HCT116 (cell line): Measurements from ENCODE around the gene GFPT1. TPM values are rescaled to one million over a fixed set of nuclear protein-coding genes. Genes with fewer than 3 reads are reported as not detected.

Experiments used
- ATAC-seq: fragments of 200-7000 bp; cut with Tn5 transposase; 2 replicates; pipeline ENCODE4 v1.9.1; 2020; ENCODE audit warnings: mild to moderate bottlenecking, moderate library complexity
- BruUV-seq: library from RNA; stranded (reverse); fragments of 400-500 nt; replicated peaks from 2 replicates; lab custom pipeline; 2021; lab: Mats Ljungman, UMichigan
- CTCF ChIA-PET: fragments of 300-600 bp; sonication (Branson Sonifier 250); formaldehyde crosslinking; loops from one replicate; lab custom pipeline; 2021; ENCODE audit warnings: antibody characterized with exemption; lab: Charles Lee
- POLR2A ChIA-PET: fragments of 300-600, 350-600 bp; sonication (Branson Sonifier 250); formaldehyde crosslinking; loops from one replicate; lab custom pipeline; 2021; ENCODE audit warnings: antibody characterized with exemption; lab: Charles Lee
- RAD21 ChIA-PET, 2 experiments: fragments of 300-600 bp; sonication (Branson Sonifier 250); formaldehyde crosslinking; loops; one replicate each; lab custom pipeline; 2023; ENCODE audit warnings: low total read pairs in 2 of 2; ENCODE audit not compliant: uncharacterized antibody in 2 of 2, unreplicated experiment in 2 of 2, low non-redundant PET in 1 of 2; lab: Charles Lee
- DNase-seq: peaks from one replicate; pipeline ENCODE4 v3.0.0-alpha.2; 2010; ENCODE audit warnings: low read depth, low spot score
- H2AFZ ChIP-seq: fragments of 200-600 bp; shearing (Covaris generic), sonication (generic); 2 replicates; pipeline ENCODE4 v1.6.1; 2017; ENCODE audit warnings: low read depth, mixed run types, mixed read lengths, antibody characterized with exemption, low read length; ENCODE audit not compliant: poor library complexity, severe bottlenecking
- H3K27ac ChIP-seq: 2 replicates; pipeline ENCODE4 v1.5.1; 2012; ENCODE audit warnings: low read depth, low read length
- H3K27me3 ChIP-seq: fragments of 200-600 bp; sonication (generic); 2 replicates; pipeline ENCODE4 v1.6.1; 2016; ENCODE audit warnings: mixed run types, low read length, mixed read lengths; ENCODE audit not compliant: insufficient read depth
- H3K36me3 ChIP-seq, 2 experiments: fragments of 200-500 bp in 1 of 2; fragments of 200-600 bp in 1 of 2; sonication (Bioruptor generic) in 1 of 2; sonication (generic) in 1 of 2; 2 replicates each; pipeline versions ENCODE4 v1.5.1 to v1.6.1; 2014 to 2016; ENCODE audit warnings: low read length in 2 of 2, inconsistent platforms in 1 of 2, mixed read lengths in 1 of 2, mixed run types in 1 of 2; ENCODE audit not compliant: insufficient read depth in 2 of 2, control insufficient read depth in 1 of 2
- H3K4me1 ChIP-seq, 2 experiments: fragments of 200-600 bp in 1 of 2; sonication (generic) in 1 of 2; 2 replicates each; pipeline versions ENCODE4 v1.5.1 to v1.6.1; 2012 to 2017; ENCODE audit warnings: low read length in 2 of 2, inconsistent platforms in 1 of 2, mild to moderate bottlenecking in 1 of 2, mixed read lengths in 1 of 2, mixed run types in 1 of 2, moderate library complexity in 1 of 2; ENCODE audit not compliant: insufficient read depth in 2 of 2, control insufficient read depth in 1 of 2
- H3K4me2 ChIP-seq: fragments of 200-600 bp; sonication (generic); 2 replicates; pipeline ENCODE4 v1.6.1; 2017; ENCODE audit warnings: mixed run types, low read length, mixed read lengths
- H3K4me3 ChIP-seq, 2 experiments: fragments of 200-600 bp in 1 of 2; sonication (generic) in 1 of 2; replicated peaks in 1 of 2; 2 replicates each; pipeline ENCODE4 v1.5.1; 2011 to 2016; ENCODE audit warnings: low read length in 2 of 2, control low read depth in 1 of 2, low read depth in 1 of 2, mild to moderate bottlenecking in 1 of 2, mixed read lengths in 1 of 2, mixed run types in 1 of 2
- H3K79me2 ChIP-seq: fragments of 200-600 bp; sonication (generic); 2 replicates; pipeline ENCODE4 v1.6.1; 2017; ENCODE audit warnings: mild to moderate bottlenecking, mixed run types, low read length, moderate library complexity, mixed read lengths; ENCODE audit not compliant: insufficient read depth
- H3K9ac ChIP-seq: fragments of 200-600 bp; sonication (generic); 2 replicates; pipeline ENCODE4 v1.6.1; 2016; ENCODE audit warnings: low read length, mixed read lengths
- H3K9me2 ChIP-seq: fragments of 200-600 bp; sonication (generic), shearing (Covaris generic); 2 replicates; pipeline ENCODE4 v1.6.1; 2017; ENCODE audit warnings: mixed run types, mild to moderate bottlenecking, moderate library complexity; ENCODE audit not compliant: insufficient read depth
- H3K9me3 ChIP-seq, 2 experiments: fragments of 200-500 bp in 1 of 2; fragments of 200-600 bp in 1 of 2; sonication (Bioruptor generic) in 1 of 2; sonication (generic) in 1 of 2; 2 replicates each; pipeline ENCODE4 v1.6.1; 2014 to 2017; ENCODE audit warnings: low read length in 2 of 2, mixed read lengths in 2 of 2, inconsistent platforms in 1 of 2, low read depth in 1 of 2, mild to moderate bottlenecking in 1 of 2, mixed run types in 1 of 2, moderate library complexity in 1 of 2; ENCODE audit not compliant: control insufficient read depth in 1 of 2, insufficient read depth in 1 of 2
- H4K20me1 ChIP-seq: fragments of 200-600 bp; sonication (generic), shearing (Covaris generic); 2 replicates; pipeline ENCODE4 v1.6.1; 2017; ENCODE audit warnings: mixed run types, mild to moderate bottlenecking, moderate library complexity; ENCODE audit not compliant: insufficient read depth
- EZH2phosphoT487 ChIP-seq: fragments of 200-600 bp; IDR thresholded peaks from 2 replicates; pipeline ENCODE4 v1.6.1; 2018; ENCODE audit warnings: antibody characterized with exemption, borderline replicate concordance
- JUND ChIP-seq: IDR thresholded peaks from 2 replicates; pipeline ENCODE4 v1.6.1; 2012
- POLR2AphosphoS5 ChIP-seq: IDR thresholded peaks from 2 replicates; pipeline ENCODE4 v1.6.1; 2011; ENCODE audit warnings: mild to moderate bottlenecking, low read depth, low read length, moderate library complexity
- SIN3A ChIP-seq: IDR thresholded peaks from 2 replicates; pipeline ENCODE4 v1.6.1; 2012; ENCODE audit warnings: low read depth
- SRF ChIP-seq: IDR thresholded peaks from 2 replicates; pipeline ENCODE4 v1.6.1; 2012; ENCODE audit warnings: low read depth
- TCF7L2 ChIP-seq: IDR thresholded peaks from 2 replicates; pipeline ENCODE4 v1.7.0; 2011; ENCODE audit warnings: borderline replicate concordance, inconsistent platforms; ENCODE audit not compliant: insufficient read depth, insufficient read length; ENCODE audit errors: extremely low read depth
- ZFX ChIP-seq: fragments of 450-650 bp; IDR thresholded peaks from 2 replicates; pipeline ENCODE4 v1.6.1; 2017
- ZNF274 ChIP-seq: fragments of 200-500 bp; sonication (Bioruptor generic); IDR thresholded peaks from 2 replicates; pipeline ENCODE4 v1.6.1; 2014; ENCODE audit warnings: mild to moderate bottlenecking, low read depth, low read length, inconsistent platforms
- intact Hi-C: fragments of 100-400 bp; cut with micrococcal nuclease; formaldehyde crosslinking; loops from 2 replicates; pipeline ENCODE4 v1.10.0; 2022
- total RNA-seq: library from RNA; stranded (reverse); gene quantifications from one replicate; pipeline ENCODE4 v1.2.1, GENCODE V29; 2021; ENCODE audit not compliant: unreplicated experiment
- TF ChIP-seq, protein P1 (sequence below): IDR thresholded peaks from 2 replicates; pipeline ENCODE4 v1.6.1; 2012

GFPT1 gene
- total RNA-seq, 1 experiment from 2014 or later: 62.4 TPM

GRCh38 chr2:69296421-69296820 lies 90.6 kb downstream of the GFPT1 start:
- ChIA-PET CTCF (no interaction called here), RAD21 (no interaction called here), POLR2A (no interaction called here)
- no peaks in the 10 kb centered on the region for H4K20me1 ChIP-seq
- H3K27me3 ChIP-seq: no peaks in the 10 kb centered on the region
- H3K9ac ChIP-seq: no peak overlapping the region
- no peaks in the 10 kb centered on the region for H3K9me3 ChIP-seq
- intact Hi-C loops: no loop called here
- DNase-seq (no peak), ATAC-seq (no peak)
- no peaks in the 10 kb centered on the region for H3K9me2 ChIP-seq
- TF ChIP-seq ZNF274 (no peak), JUND (no peak), SRF (no peak), EZH2phosphoT487 (no peak), TCF7L2 (no peak), ZFX (no peak), SIN3A (no peak)
- TF ChIP-seq, protein P1, sequence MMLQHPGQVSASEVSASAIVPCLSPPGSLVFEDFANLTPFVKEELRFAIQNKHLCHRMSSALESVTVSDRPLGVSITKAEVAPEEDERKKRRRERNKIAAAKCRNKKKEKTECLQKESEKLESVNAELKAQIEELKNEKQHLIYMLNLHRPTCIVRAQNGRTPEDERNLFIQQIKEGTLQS: no peak
- H2AFZ ChIP-seq: no peak overlapping the region
- H3K4me1 ChIP-seq: peaks cover 3 to 5% of the 10 kb centered on the region in 2 experiments; a peak in 2 of 4 replicates
- no peaks in the 10 kb centered on the region for H3K79me2 ChIP-seq
- no peaks in the 10 kb centered on the region for H3K36me3 ChIP-seq
- H3K4me3 ChIP-seq: no peak overlapping the region
- BruUV-seq: no TSS peak
- H3K4me2 ChIP-seq: no peak overlapping the region
- no peak overlapping the region for H3K27ac ChIP-seq

DNA sequence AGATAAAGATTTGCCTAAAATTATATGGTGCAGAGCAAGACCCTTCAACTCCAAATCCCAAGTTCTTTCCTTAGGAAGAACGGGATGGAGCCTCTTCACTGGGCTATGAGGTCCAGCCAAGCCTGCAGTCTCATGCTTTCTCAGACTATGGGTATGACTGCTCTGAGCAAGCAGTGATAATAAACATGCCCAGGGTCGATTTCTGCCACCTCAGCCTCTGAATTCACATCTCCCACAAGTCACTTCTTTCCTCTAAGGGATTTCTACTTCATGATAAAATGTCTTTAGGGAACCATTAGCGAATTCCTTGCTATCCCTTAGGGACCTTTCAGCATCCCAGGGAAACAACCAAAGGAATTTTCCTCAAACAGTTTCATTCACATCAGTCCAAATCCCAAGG lies 94.8 kb downstream of the GFPT1 start:
- no peaks in the 10 kb centered on the region for H3K79me2 ChIP-seq
- TF ChIP-seq POLR2AphosphoS5 (no peak), ZNF274 (no peak)
- ChIA-PET RAD21 (no interaction called here), CTCF (no interaction called here), POLR2A (no interaction called here)
- BruUV-seq: no TSS peak
- H3K4me1 ChIP-seq: no peaks in the 10 kb centered on the region
- DNase-seq: no peak
- H2AFZ ChIP-seq: no peak overlapping the region
- no peaks in the 10 kb centered on the region for H3K9me3 ChIP-seq
- H3K27ac ChIP-seq: no peak overlapping the region
- intact Hi-C loops: no loop called here
- no peaks in the 10 kb centered on the region for H3K27me3 ChIP-seq
- no peak overlapping the region for H3K9ac ChIP-seq
- no peak overlapping the region for H3K4me3 ChIP-seq
- H3K9me2 ChIP-seq: no peaks in the 10 kb centered on the region
- H3K4me2 ChIP-seq: no peak overlapping the region
- no peaks in the 10 kb centered on the region for H4K20me1 ChIP-seq
- ATAC-seq: no peak
- no peaks in the 10 kb centered on the region for H3K36me3 ChIP-seq
